GM19372 (cell line): ENCODE results near the gene CDKN3.
"Not testable (repeated sequence)": the region's sequence is repeated elsewhere in the genome, so short reads cannot be mapped to it uniquely, and the experiment has no call there.

Experiments
- ATAC-seq: cut with Tn5 transposase; IDR thresholded peaks from one replicate; pipeline ENCODE4 v1.9.1; 2021; ENCODE audit warnings: mild to moderate bottlenecking, low read depth, moderate library complexity; ENCODE audit not compliant: unreplicated experiment

The CDKN3 gene

DNA sequence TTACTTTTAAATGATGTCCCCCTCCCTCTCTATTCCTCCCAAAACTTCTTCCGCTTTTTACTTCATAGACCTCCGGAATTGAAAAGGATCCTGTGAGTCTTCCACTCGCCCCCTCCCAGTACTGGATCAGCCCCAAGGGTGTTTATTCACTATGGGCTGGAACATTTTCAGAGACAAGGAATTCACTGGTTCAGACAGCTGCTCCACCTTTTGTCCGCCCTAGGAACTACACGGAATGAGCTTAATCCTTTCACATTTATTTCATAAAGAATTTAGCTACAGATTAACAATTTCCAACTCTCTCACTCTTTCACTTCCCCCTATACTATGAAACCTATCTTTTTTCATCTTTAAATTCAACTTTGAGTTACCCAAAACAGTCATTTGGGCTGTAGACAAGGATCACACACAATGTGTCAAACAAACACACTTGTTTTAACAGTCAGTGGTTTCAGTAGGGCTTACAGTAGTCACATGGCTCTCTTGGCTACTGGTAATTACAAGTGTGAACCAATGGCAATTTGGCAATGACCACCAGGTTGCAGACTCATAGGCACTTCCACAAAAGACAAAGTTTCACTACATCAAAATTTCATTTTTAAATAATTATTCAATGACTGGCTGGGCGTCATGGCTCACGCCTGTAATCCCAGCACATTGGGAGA lies 23.8 kb downstream of the CDKN3 start:
- no peak for ATAC-seq

DNA sequence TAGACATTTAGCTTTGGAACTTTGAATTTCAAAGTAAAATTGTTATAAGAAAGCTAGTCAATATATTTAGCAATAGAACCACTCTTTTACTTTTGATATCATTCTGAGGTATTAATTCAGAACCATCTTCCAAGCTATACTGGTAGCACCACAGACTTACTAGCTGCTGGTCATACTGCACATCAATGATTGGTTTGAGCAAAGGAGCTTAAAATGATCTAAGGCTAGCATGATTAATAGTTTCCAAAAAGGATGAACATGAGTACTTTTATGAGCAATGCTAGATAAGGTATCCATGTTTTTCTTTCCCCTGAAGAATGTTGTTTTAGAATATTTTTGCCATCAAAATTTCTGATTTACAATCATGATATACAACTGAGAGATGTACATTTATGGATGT lies 27.2 kb downstream of the CDKN3 start:
- ATAC-seq = no peak

DNA sequence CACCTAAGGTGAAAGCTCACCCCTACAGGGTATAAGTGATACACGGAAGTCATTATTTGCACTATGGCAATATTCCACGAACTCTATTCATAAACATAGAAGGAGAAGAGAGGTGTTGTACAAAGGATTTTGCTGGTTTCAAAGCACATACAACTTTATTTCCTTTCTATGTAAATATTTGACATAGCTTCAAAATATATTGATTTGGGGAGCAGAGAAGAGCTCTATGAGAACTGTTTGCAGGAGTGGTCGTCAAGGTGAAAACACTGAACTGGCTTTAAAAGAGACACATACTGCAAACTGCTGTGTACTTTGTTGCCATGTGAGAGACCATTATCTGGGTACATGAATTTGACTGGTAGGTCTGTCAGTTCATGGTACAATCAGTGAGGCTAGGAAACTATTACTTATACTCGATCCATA lies 27.7 kb downstream of the CDKN3 start:
- ATAC-seq = no peak

DNA sequence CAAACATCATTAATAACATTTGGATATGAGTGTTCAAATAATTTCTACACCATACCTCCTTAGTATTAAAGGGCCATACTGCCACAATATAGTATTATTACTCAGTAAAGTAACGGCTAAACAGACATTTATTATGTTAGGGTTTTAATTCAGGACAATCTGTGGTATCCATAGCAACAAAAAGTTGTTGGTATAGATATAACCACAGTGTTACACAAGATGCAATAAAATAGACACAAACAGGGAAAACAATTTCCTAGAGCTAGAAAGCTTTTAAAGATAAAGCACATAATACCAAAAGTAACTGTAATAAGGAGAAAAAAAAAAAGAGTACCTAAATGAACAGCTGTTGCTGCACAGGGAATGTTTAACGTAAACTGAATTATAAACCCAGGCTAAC lies 28.3 kb downstream of the CDKN3 start:
- ATAC-seq = no peak

DNA sequence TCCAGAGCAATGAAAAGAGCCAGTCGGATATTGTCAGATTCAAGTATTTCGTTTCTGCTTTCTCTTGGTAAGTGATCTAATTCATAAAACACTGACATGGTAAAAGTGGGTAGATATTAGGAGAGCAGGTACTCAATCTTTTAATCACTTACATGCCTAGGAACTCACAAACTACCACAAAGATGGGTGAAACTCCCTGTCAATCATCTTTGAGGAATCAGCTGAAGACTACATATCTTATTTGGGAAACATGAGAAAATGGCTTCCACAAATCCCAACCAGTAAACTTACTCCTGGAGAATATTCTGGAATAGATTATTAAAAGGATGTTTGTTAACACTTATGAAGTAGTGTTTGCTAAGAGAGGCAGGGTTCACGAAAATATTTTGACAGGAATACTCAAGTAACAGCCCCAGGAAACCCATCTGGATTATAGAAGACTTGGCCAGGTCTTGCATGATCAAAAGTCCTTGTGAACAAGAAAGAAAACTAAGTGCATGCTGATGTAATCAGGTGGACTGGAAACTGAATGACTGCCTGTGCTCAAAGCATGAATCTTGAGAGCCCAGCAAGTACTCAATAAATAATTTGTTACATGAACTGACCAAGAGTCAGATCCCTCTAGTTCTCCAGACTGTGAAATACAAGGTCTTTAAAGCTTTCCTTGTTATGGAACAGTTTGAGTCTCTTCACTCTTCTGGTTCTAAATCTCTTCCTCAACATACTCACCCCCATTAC lies 28.9 kb downstream of the CDKN3 start:
- ATAC-seq = no peak

DNA sequence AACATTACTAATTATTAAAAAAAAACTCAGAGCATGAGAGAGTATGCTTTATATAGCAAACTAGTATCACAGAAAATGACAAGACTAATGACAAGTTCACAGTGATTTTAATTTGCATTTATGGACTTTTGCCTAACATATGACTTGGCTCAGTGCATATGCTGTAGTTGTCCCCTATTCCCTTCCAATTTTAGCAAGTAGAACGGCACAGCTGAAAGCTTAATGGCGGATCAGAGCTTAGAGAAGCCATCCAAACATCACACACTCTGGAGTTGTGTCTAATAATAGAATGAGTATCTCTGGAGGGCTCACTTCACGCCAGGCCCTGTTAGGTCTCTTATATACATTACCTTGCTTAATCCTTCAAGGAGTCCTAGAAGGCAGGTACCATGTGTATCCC lies 31.1 kb downstream of the CDKN3 start:
- no peak for ATAC-seq

DNA sequence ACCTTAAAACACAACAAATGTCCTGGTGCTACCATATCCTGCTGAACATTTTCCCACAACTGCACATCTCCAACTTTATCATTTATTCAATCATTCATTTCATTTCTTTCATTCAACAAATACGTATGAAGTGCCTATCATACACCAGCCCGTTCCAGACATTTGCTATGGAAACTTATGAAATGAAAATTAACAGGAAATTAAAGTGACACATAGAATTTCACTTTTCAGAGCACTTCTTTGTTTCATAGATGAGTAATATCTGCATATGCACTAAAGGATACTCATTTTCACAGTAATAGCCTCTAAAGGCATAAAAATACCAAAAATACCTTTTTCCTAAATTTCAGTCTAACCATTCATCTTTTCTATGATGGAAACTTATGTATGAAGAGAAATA lies 31.7 kb downstream of the CDKN3 start:
- ATAC-seq = no peak

DNA sequence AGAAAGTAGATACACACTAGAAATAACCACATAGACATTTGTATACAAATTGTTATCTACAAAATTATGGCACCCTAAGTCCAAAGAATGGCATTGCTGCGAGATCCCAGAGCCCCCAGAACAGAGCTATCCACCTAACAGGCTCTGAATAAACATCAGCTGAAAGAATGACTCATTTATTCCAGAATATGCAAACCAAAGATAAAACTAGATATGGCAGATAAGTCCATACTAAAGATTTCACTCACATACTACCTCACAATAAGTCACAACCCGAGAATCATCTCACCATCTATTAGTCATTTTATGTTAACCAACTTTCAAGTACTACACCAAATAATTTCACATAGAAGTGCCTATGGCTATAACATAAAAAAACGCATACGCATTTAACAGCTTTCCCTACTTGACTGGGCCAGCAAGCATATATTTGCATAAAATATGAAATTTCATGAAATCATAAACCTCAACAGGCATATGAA lies 38.7 kb downstream of the CDKN3 start:
- no peak for ATAC-seq

DNA sequence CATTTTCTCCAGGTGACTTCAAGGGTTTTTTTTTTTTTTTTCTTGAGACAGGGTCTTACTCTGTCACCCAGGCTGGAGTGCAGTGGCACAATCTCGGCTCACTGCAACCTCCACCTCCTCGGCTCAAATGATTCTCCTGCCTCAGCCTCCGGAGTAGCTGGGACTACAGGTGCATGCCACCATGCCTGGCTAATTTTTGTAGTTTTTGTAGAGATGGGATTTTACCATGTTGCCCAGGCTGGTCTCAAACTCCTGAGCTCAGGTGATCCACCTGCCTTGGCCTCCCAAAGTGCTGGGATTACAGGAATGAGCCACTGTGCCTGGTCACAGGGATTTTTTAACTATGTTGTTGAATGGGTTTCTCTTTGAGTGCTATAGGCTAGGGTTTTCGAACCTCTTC lies 41.1 kb downstream of the CDKN3 start:
- ATAC-seq = not testable (repeated sequence)

DNA sequence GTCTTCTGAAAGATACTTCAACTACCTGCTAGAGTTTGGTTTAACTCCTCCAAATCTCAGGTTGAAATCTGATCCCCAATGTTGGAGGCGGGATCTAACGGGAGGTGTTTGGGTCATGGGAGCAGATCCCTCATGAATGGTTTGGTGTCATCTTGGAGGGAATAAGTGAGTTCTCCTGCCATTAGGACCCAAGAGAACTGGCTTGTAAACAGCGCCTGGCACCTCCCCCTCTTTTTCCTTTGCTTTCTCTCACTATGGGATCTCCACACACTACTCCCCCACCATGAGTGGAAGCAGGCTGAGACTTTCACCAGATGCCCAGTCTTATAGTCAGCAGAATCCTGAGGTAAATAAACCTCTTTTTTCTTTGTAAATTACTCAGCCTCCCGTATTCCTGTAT lies 41.9 kb downstream of the CDKN3 start:
- ATAC-seq = no peak

DNA sequence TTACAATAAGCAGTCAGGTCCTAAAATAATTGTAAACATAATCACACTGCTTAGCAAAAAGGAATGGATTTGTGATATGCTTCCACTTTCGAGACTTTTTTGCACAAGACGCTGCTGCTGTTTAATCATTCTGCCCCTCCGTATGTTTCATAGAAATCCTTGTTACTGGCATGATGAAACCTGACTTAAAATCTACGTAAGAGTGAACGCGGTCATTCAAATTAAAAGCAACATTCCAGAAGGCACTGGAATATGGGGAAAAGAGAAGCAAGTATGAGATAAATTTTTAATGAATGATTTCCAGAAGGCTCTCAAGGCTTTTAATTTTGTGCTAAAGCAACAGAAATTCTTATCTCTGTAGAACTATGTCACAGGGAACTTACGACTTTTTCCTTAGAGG lies 43.2 kb downstream of the CDKN3 start:
- no peak for ATAC-seq

DNA sequence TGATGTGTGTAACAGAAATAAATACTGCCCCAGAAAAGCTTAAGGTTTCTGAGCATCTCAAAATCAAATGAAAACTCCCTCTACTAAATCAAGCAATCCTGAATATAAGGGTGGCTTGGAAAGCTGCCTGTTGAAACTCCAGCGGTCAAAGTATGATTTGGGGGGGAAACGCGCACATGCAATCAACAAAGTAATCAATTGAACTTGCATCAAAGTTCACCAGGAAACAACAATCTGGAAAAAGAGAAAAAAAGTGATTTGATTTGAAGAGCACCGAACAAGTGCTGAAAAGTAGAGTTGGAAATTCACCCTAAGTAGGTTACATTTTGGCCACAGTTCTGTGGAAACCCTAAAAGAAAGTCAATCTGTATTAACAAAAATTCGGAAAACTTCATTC lies 43.7 kb downstream of the CDKN3 start:
- no peak for ATAC-seq

DNA sequence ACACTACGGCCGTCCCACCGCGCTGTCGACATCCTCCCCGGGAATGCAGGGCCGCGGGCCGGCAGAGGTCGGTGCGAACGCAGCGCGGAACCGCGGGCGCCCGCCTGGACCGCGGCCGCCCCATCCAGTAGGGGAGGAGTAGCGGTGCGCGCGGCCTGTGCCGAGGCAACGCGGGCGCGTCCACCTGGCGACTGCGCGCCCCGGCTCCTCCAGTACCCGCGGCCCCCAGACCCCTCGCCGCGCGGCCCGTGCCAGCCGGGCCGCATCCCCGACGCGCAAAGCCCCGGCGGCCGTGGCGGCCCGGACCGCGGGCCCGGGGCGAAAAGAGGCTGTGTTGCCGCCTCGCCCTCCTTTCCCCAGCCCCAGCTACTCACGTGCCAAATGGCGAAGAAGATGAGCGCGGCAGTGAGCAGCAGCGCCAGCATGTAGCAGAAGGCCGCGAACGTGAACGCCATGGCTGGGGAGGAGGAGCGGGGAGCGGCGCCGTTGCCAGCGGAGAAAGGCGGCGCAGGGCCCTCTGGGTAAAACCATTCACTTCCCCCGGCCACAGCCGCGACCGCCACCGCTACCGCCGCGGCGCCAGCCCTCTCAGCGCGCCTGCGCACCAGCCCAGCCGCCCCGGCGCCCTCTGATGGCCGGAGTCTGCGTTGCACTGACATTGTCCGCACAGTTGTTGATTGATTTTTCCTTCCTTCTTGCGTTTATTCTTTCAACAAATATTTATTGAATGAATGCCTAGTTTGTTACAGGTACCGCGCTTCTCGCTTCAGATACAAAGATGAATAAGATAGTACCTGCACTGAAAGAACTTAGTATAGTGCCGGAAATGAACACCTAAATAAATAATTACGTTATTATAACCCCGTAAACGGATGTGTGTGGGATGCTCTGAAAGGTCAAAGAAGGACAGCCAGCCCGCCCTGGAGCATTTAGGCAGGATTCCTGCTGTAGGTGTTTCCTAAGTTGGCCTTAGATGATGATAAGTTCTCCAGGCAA lies 44.4 kb downstream of the CDKN3 start, which contains the start of gene CNIH1:
Gene CNIH1, minus strand, starts transcription at position 502 of the 996 bp plus-strand sequence. Its CDS starts 47 bp downstream, at position 455.
- peak; percentile 95 for ATAC-seq

DNA sequence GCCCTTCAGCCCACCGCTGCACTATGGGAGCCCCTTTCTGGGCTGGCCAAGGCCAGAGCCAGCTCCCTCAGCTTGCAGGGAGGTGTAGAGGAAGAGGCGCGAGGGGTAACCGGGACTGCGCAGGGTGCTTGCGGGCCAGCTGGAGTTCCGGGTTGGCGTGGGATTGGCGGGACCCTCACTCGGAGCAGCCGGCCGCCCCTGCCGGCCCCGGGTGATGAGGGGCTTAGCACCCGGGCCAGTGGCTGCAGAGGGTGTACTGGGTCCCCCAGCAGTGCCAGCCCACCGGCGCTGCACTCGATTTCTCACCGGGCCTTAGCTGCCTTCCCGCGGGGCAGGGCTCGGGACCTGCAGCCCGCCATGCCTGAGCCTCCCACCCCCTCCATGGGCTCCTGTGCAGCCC lies 46.2 kb downstream of the CDKN3 start:
- not testable (repeated sequence) for ATAC-seq

DNA sequence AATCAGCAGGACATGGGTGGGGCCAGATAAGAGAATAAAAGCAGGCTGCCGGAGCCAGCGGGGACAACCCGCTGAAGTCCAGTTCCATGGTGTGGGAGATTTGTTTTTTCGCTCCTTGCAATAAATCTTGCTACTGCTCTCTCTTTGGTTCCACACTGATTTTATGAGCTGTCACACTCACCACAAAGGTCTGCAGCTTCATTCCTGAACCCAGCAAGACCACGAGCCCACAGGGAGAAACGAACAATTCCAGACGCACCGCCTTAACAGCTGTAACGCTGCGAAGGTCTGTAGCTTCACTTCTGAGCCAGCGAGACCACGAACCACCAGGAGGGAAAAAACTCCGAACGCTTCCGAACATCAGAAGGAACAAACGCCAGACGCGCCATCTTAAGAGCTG lies 47.2 kb downstream of the CDKN3 start:
- ATAC-seq = no peak

DNA sequence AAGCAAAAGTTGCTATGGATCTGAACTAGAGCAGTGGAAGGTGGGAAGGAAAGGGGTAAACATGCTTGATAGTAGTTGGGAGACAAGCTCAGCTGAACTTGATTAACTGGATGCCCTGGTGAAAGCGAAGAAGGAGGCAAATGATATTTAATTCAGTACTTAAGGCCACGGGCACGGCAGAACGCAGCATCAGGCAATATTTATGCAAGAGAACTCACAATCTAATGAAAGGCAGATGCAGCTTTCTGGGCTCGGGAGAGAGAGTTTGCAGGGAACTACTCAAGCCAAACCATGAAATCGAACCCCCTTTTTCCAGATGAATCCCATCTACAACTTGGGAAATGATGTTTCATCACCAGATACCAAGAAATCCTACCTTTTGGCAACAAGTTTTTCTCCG lies 47.9 kb downstream of the CDKN3 start:
- ATAC-seq = no peak

DNA sequence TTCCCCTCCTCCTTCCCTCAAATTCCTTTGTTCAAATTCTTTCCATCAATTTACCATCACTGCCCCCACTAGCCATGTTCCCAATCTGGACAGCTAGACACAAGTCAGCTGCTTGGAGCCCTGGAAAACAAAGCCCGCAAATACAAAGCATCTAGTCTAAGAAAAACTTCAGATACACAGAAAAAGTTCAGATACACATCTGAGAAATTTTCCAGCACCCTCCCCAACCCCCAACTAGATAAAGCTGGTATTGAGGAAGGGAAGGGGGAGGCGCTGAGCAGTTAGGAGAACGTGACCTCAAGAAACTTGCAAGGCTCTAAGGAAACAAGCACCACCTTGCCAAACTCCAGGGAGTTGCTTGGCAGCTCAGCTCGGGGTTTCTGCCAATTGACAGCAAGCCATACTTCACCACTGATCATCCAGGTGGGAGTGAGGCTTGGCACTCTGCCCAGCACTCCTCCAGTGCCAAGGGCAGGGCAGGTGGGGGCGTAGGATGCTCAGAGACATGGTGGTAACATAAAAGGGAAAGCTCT lies 49.4 kb downstream of the CDKN3 start:
- no peak for ATAC-seq

DNA sequence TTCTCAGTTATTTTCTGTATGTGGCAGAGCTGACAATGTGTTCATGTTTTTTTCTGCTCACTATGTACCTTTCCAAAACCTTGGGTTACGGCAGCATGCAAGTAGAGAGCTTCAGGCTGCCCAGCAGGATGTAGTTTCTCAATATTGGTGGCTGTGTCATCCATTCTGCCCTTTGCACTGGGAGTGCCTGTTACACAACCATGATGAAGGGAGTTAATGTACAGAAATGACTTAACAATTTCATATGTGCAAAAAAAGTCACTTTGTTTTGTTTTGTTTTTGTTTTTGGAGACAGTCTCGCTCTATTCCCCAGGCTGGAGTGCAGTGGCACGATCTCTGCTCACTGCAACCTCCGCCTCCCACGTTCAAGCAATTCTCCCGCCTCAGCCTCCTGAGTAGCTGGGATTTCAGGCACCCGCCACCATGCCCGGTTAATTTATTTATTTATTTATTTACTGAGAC lies 50.5 kb downstream of the CDKN3 start:
- no peak for ATAC-seq

DNA sequence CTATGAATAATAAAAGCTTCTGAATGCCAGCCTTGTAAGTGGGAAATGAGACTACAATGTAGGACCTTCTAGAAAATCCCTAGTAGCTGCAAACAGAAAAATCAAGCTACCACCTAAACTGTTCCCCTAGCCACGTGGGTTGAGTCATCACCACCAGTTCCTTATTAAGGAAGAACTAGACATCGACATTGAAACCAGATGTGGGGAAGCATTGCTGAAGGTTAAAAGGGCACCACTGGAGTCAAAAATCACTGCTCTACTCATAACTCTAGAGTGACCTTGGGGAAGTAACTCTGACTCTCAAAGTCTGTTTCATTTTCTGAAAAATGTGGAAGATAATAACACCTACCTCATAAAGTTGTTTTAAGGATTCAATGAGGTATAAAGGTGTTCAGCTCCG lies 53.7 kb downstream of the CDKN3 start:
- ATAC-seq = no peak

DNA sequence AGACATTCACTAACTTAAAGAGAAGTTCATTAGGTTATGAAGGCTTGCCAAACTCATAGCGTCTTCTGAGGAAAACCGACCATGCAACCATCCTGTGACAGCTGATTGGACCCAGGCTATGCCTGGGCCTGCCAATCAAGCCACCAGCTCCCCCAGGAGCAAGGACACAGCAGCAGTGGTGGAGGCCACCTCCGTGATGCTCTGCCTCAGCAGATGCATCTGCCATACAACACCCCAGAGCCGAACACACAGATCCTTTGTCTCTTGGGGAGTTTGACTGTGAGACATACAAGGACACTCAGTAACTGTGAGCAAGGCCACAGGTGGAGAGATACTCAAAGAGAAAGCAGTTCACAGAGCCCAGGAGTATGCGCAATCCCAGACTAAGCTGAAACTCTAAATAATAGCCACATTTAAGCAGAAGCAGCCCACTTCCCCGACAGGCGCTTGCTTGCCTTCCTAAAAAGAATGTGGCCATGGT lies 54.4 kb downstream of the CDKN3 start:
- ATAC-seq = no peak
